HL-60 (cell line): ENCODE measurements around the gene UVSSA.

Source experiments
- GABPA ChIP-seq: IDR thresholded peaks from 2 replicates; pipeline ENCODE4 v1.6.1; 2012; ENCODE audit warnings: low read depth
- TF ChIP-seq, protein P1 (sequence below): IDR thresholded peaks from one replicate; pipeline ENCODE4 v1.5.1; 2011; ENCODE audit warnings: low read length, control low read depth, inconsistent platforms; ENCODE audit not compliant: insufficient read depth

- TF ChIP-seq, protein P1, sequence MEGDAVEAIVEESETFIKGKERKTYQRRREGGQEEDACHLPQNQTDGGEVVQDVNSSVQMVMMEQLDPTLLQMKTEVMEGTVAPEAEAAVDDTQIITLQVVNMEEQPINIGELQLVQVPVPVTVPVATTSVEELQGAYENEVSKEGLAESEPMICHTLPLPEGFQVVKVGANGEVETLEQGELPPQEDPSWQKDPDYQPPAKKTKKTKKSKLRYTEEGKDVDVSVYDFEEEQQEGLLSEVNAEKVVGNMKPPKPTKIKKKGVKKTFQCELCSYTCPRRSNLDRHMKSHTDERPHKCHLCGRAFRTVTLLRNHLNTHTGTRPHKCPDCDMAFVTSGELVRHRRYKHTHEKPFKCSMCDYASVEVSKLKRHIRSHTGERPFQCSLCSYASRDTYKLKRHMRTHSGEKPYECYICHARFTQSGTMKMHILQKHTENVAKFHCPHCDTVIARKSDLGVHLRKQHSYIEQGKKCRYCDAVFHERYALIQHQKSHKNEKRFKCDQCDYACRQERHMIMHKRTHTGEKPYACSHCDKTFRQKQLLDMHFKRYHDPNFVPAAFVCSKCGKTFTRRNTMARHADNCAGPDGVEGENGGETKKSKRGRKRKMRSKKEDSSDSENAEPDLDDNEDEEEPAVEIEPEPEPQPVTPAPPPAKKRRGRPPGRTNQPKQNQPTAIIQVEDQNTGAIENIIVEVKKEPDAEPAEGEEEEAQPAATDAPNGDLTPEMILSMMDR = no peak
- TF ChIP-seq GABPA = no peak
Observed at GRCh38 chr4:1364748-1365147, 17.7 kb downstream of the UVSSA start.
